ENCODE data around the gene PACSIN2.

- TF ChIP-seq POLR2A (IDR thresholded peaks at IDR 0.05; ENCODE audit: extremely low read depth, insufficient read length) (no peak), CTCF (IDR thresholded peaks at IDR 0.05; ENCODE audit: low read depth, low read length) (no peak)
Observed at GRCh38 chr22:42963231-42963595, 51.7 kb downstream of the PACSIN2 start.
